GM12891 (cell line): ENCODE measurements around the gene AGBL1.

Experiments
- POLR2A ChIP-seq: IDR thresholded peaks from 2 replicates; pipeline ENCODE4 v1.6.1; 2011; ENCODE audit warnings: low read depth, low read length, control low read depth
- POLR2AphosphoS5 ChIP-seq: IDR thresholded peaks from 2 replicates; pipeline ENCODE4 v1.6.1; 2011; ENCODE audit warnings: low read depth, low read length, control low read depth
- TAF1 ChIP-seq: IDR thresholded peaks from 2 replicates; pipeline ENCODE4 v1.6.1; 2011; ENCODE audit warnings: low read depth, low read length, control low read depth

- TF ChIP-seq TAF1 (no peak), POLR2A (no peak), POLR2AphosphoS5 (no peak)
Measured at GRCh38 chr15:86942285-86942684, 862.6 kb downstream of the AGBL1 start.
